ENCODE measurements around the gene ARMH1. TPM values are rescaled to one million over a fixed set of nuclear protein-coding genes. Genes with fewer than 3 reads are reported as not detected.
"Not testable (repeated sequence)": the region's sequence is repeated elsewhere in the genome, so short reads cannot be mapped to it uniquely, and the experiment has no call there.

ARMH1 gene
- total RNA-seq, 1 experiment from 2014 or later: not detected

- in situ Hi-C loops (cut with HindIII; ENCODE audit: low pct_unique_long_range_greater_than_20kb, low sequenced_read_pairs): no loop called here
- no peak for DNase-seq (ENCODE audit: low read depth)
Observed at GRCh38 chr1:44661781-44662682, 12.5 kb upstream of the ARMH1 start.

GRCh38 chr1:44662683-44663030 lies 11.9 kb upstream of the ARMH1 start:
- DNase-seq (ENCODE audit: low read depth): no peak
- in situ Hi-C loops (cut with HindIII; ENCODE audit: low pct_unique_long_range_greater_than_20kb, low sequenced_read_pairs): no loop called here

GRCh38 chr1:44663417-44663816 lies 11.1 kb upstream of the ARMH1 start:
- in situ Hi-C loops (cut with HindIII; ENCODE audit: low pct_unique_long_range_greater_than_20kb, low sequenced_read_pairs): no loop called here

GRCh38 chr1:44664730-44665370 lies 9.7 kb upstream of the ARMH1 start:
- no peak for DNase-seq (ENCODE audit: low read depth)
- in situ Hi-C loops (cut with HindIII; ENCODE audit: low pct_unique_long_range_greater_than_20kb, low sequenced_read_pairs): no loop called here

More at GRCh38 chr1:44663417-44663816, 11.1 kb upstream of the ARMH1 start:
- DNase-seq (ENCODE audit: low read depth): no peak

DNA sequence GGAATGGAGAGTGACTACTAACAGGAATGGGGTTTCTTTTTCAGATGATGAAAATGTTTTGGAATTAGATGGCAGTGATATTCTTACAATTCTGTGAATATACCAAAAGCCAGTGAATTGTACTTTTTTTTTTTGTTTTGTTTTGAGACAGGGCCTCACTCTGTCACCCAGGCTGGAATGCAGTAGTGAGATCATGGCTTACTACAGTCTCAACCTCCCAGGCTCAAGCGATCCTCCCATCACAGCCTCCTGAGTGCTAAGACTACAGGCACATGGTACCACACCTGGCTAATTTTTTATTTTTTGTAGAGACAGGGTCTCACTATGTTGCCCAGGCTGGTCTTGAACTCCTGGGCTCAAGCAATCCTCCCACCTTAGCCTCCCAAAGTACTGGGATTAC lies 7.8 kb upstream of the ARMH1 start:
- DNase-seq (ENCODE audit: low read depth): not testable (repeated sequence)

GRCh38 chr1:44670751-44671640 lies 3.5 kb upstream of the ARMH1 start:
- in situ Hi-C loops (cut with HindIII; ENCODE audit: low pct_unique_long_range_greater_than_20kb, low sequenced_read_pairs): no loop called here
- DNase-seq (ENCODE audit: low read depth): no peak

More for the DNA sequence above, 7.8 kb upstream of the ARMH1 start:
- in situ Hi-C loops (cut with HindIII; ENCODE audit: low pct_unique_long_range_greater_than_20kb, low sequenced_read_pairs): not testable (repeated sequence)

DNA sequence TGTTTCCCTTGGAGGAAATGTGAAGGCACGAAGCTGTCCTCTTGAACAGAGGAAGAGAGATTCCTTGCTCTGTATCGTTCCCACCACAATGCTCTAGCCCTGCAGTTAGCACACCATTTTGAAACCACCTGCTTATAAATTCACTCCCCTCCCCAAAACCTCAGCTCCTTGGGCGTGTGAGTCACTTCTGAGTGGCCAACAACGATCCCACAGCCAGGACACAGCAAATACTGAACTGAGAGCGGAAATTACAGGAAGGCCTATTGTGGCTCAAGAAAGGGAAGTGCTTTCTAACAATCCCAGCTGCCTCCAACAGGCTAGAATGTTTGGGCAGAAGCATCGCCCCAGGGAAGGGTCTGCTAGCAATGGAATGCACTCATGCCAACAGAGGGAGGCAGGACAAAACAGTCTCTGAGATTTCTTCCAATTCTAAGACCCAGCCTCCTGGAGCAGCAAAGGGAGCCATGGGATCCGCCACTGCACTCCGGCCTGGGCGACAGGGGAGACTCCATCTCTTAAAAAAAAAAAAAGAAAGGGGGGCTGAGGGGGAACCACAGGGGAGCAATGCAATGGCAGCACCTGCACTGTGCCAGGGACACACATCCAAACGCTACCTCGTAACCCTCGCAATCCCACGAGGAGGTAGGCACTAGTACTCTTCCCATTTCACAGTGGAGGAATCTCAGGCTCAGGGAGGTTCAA lies 2.1 kb upstream of the ARMH1 start:
- in situ Hi-C loops (cut with HindIII; ENCODE audit: low pct_unique_long_range_greater_than_20kb, low sequenced_read_pairs): no loop called here

DNA sequence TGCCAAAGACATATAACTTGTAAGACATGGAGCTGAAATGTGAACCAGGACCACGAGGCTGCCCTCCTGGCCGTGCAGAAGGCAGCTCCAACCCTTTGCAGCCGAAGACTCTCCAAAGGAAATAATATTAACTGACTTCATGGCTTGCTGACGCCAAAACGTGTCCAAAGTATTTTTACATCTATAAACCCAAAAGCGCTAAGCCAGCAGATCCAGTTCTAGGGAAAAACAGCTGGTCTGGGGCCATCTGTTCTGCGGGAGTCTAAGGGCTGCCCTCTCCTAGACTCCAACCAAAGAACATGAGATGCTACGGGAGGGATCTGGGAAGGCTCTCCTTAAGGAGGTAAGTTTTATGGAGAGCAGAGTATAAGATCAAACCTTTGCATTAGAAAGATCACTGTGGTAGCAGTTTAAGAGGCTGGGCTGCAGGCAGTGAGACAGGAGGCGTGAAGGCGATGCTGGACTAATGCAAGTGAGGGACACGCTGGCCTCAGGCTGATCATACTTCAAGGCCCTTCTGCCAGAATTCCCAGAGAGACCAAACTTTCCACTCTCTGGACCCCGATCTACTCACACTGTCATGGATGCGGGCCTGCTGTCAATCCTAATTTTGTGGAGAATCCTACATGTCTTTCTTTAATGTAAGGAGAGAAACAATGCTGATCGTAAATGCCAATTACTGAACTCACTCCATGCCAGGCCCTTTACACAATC lies 1.4 kb upstream of the ARMH1 start:
- no peak for DNase-seq (ENCODE audit: low read depth)

More for the DNA sequence above, 2.1 kb upstream of the ARMH1 start:
- no peak for DNase-seq (ENCODE audit: low read depth)

GRCh38 chr1:44673675-44674112 lies 820 bp upstream of the ARMH1 start:
- in situ Hi-C loops (cut with HindIII; ENCODE audit: low pct_unique_long_range_greater_than_20kb, low sequenced_read_pairs): no loop called here

More for the DNA sequence above, 1.4 kb upstream of the ARMH1 start:
- in situ Hi-C loops (cut with HindIII; ENCODE audit: low pct_unique_long_range_greater_than_20kb, low sequenced_read_pairs): no loop called here

GRCh38 chr1:44675186-44675585 lies 672 bp downstream of the ARMH1 start:
- no peak for DNase-seq (ENCODE audit: low read depth)
- in situ Hi-C loops (cut with HindIII; ENCODE audit: low pct_unique_long_range_greater_than_20kb, low sequenced_read_pairs): no loop called here

More at GRCh38 chr1:44673675-44674112, 820 bp upstream of the ARMH1 start:
- DNase-seq (ENCODE audit: low read depth): no peak

DNA sequence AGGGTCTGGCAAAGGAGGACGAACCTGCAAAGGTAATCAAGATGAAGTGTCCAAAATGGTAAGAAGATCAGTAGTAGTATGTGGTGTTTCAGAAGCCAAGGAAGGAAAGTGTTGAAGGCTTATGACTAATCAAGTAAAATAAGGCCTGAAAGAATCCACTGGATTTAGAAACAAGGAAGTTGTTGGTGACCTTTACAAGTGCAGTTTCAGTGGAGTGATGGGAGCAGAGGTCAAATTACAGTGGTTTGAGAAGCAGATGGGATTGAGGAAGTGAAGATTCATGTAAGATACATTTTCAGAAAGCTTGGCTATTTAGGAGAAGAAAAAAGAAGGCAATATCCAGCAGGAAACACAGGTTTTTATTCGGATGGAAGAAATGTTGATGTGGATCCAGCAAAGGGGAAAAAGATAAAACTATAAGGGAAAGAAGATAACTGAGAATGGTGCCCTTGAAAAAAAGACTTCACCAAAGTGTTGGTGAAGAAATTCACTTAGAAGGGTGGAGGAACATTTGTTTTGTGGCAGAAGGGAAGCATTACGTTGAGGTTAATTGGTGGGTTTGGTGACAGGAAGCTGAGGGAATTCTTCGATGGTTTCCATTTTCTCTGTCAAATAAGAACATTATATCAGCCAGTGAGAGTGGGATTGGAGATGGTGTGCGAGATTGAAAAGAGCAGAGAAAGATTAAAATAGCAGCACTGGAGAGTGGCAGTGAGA lies 2.1 kb downstream of the ARMH1 start:
- in situ Hi-C loops (cut with HindIII; ENCODE audit: low pct_unique_long_range_greater_than_20kb, low sequenced_read_pairs): no loop called here
- peak; percentile 31 for DNase-seq (ENCODE audit: low read depth)

DNA sequence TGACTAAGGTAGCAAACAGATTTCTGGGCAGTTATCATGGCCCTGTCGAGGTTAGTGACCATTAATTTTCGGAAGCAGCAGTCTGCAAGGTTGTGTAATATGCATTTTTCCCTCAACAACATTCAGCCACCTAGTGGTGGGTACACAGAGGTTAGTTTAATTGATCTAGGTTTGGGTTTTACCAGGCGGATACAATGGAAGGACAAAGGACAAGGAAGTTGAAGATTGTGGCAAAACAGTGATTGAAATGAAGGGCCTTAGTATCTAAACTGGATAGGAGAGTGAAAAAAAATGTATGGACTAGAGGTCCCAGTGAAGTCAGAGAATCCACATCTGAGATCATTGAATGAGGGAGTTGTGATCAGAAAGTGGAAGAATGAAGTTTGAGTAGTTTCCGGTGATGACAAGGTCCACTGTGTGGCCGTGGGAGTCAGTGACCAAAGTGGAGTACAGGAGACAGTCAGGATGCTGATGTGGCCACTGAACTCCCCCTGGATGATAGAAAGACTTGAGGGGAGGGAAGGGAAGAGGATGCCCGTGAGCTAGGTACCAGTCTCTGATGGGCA lies 2.8 kb downstream of the ARMH1 start:
- no peak for DNase-seq (ENCODE audit: low read depth)
- in situ Hi-C loops (cut with HindIII; ENCODE audit: low pct_unique_long_range_greater_than_20kb, low sequenced_read_pairs): no loop called here

GRCh38 chr1:44678120-44678519 lies 3.6 kb downstream of the ARMH1 start:
- no peak for DNase-seq (ENCODE audit: low read depth)
- in situ Hi-C loops (cut with HindIII; ENCODE audit: low pct_unique_long_range_greater_than_20kb, low sequenced_read_pairs): no loop called here

DNA sequence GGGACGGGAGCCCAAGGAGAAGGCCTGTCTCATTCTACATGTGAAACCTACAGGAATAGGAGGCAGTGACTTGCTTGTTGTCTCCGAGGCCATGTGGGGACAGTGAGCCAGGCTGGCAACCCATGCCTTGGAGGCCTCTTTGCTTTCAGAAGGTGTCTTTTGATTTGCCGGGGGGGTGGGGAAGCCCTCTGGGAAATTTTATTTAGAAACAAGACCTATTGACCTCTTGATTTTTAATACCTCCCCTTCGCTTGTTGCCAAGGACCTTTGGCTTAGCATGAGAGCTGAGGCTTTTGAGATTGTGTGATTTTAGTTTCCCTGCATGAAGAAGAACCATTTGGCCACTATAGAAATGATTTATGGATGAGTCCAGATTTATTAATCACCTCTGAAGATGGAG lies 4.1 kb downstream of the ARMH1 start:
- in situ Hi-C loops (cut with HindIII; ENCODE audit: low pct_unique_long_range_greater_than_20kb, low sequenced_read_pairs): no loop called here
- DNase-seq (ENCODE audit: low read depth): no peak

DNA sequence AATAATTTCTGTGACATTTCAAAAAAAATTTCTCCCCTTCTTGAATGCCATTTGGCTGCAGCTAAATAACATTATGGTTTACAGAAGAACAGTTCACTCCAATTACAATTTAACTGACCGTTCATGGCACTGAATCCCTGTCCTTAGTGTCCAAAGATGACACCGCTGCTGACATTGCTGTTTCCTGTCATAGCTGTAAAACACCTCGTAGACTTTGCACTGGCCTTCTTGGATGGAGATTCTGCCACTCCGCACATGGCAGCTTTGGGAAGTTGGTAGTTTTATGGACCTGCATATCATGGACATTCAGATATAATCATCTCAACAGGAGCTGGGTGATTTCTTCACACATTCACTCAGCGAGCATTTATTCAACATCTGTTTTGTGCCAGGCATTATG lies 5.0 kb downstream of the ARMH1 start:
- DNase-seq (ENCODE audit: low read depth): no peak
- in situ Hi-C loops (cut with HindIII; ENCODE audit: low pct_unique_long_range_greater_than_20kb, low sequenced_read_pairs): no loop called here
